Testis (tissue), 3 donors: ENCODE measurements around the gene SERPINA4. TPM values are rescaled to one million over a fixed set of nuclear protein-coding genes. Genes with fewer than 3 reads are reported as not detected.
A peak's percentile ranks its signal among the peaks of the same experiment; 100 is the strongest.

ENCODE experiments used
- DNase-seq: peaks from one replicate; pipeline ENCODE4 v3.0.0-alpha.2; 2019
- H3K27ac ChIP-seq, 2 donors: fragments of 200-600 bp; sonication (generic); one replicate each; pipeline ENCODE4 v1.5.1; 2019
- H3K27me3 ChIP-seq: fragments of 200-600 bp; sonication (generic); one replicate; pipeline ENCODE4 v1.5.1; 2019
- H3K36me3 ChIP-seq: fragments of 200-600 bp; sonication (generic); one replicate; pipeline ENCODE4 v1.5.1; 2017; ENCODE audit warnings: low read depth; ENCODE audit errors: missing control alignments
- H3K4me1 ChIP-seq: fragments of 200-600 bp; sonication (generic); one replicate; pipeline ENCODE4 v1.5.1; 2019
- H3K4me3 ChIP-seq, 2 donors: fragments of 200-600 bp; sonication (generic); one replicate each; pipeline ENCODE4 v1.5.1; 2017 to 2019
- H3K9me3 ChIP-seq: fragments of 200-600 bp; sonication (generic); one replicate; pipeline ENCODE4 v1.5.1; 2017
- POLR2A ChIP-seq: fragments of 450-650 bp; IDR thresholded peaks from one replicate; pipeline ENCODE4 v1.6.1; 2017; ENCODE audit warnings: antibody characterized with exemption, mild to moderate bottlenecking, moderate library complexity
- WGBS, 2 donors: methylation state at CpG; one replicate each; pipeline ENCODE4 v1.1.5; 2018; 5-methylcytosine and 5-hydroxymethylcytosine counted together
- intact Hi-C: fragments of 100-400 bp; cut with DNase I; formaldehyde crosslinking; loops from one replicate; pipeline ENCODE4 v1.15.1; 2023; ENCODE audit warnings: low total_unique reads
- polyA plus RNA-seq: library from polyadenylated mRNA; stranded (reverse); fragments of 350-450 nt; fragmentation: Illumina TruSeq; extraction: RNeasy Lipid Tissue Mini Kit (QIAGEN cat#74804); gene quantifications from one replicate; pipeline ENCODE4 v1.2.3, GENCODE V29; 2014; ENCODE audit warnings: low read depth, low replicate concordance; ENCODE audit not compliant: insufficient read depth
- total RNA-seq, 2 donors: library from RNA; depleted of rRNA; stranded (reverse); fragments of >200 nt; gene quantifications; one replicate each; pipeline ENCODE4 v1.2.3, GENCODE V29; 2016
- TF ChIP-seq, protein P1 (sequence below), 3 experiments: fragments of 450-650 bp in 2 of 3; fragments of 200-600 bp in 1 of 3; sonication (generic) in 1 of 3; IDR thresholded peaks; one replicate each; pipeline ENCODE4 v1.5.1; 2016 to 2019; ENCODE audit warnings: antibody characterized with exemption in 3 of 3, mild to moderate bottlenecking in 2 of 3, moderate library complexity in 1 of 3

The SERPINA4 gene
- total and polyA plus RNA-seq, 3 donors from 2014 or later, result 0.19 to 0.25 TPM; not detected in 1

DNA sequence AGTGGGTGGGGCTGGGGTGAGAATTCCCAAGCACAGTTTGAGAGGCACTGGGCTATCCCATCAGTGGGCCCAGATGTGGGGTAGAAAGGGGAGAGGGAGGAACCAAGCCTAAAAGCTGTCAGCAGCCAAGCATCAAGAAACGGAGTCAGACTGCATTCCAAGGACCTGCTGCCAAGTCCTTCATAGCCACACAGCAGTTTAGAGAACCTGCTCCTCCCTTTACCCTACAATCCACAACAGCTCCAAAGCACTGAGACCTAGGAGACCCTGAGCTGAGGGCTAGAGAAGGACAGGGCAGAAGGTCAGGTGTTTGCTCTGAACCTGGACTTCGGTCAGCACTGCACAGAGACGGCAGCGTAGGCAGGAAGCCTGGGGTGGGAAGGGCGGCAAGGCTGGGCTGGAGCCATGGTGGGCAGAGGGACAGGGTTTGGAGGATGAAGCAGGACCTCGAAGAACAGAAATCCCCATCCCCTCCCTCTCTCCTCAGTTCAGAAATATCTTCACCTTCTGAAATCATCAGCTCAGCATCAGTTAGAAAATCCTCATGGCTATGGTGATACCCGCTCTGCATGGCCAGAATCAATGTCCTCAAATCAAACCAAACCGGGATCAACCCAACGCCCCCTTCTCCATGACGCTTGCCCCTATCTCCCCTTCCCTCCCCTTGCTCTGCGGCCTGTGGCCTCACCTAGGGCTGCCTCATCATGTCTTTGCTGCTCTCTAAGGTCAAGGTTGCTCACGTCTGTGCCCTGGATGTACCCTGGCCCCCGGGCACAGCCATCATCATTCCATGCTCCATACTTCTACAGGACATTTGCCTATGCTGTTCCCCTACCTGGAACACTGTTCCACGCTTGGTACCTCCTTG, 12.9 kb upstream of the SERPINA4 start:
- DNase-seq, result no peak
- TF ChIP-seq, protein P1, sequence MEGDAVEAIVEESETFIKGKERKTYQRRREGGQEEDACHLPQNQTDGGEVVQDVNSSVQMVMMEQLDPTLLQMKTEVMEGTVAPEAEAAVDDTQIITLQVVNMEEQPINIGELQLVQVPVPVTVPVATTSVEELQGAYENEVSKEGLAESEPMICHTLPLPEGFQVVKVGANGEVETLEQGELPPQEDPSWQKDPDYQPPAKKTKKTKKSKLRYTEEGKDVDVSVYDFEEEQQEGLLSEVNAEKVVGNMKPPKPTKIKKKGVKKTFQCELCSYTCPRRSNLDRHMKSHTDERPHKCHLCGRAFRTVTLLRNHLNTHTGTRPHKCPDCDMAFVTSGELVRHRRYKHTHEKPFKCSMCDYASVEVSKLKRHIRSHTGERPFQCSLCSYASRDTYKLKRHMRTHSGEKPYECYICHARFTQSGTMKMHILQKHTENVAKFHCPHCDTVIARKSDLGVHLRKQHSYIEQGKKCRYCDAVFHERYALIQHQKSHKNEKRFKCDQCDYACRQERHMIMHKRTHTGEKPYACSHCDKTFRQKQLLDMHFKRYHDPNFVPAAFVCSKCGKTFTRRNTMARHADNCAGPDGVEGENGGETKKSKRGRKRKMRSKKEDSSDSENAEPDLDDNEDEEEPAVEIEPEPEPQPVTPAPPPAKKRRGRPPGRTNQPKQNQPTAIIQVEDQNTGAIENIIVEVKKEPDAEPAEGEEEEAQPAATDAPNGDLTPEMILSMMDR (IDR thresholded peaks at IDR 0.05), result no peak
- no peak for TF ChIP-seq POLR2A
- H3K4me3 ChIP-seq, result no peak overlapping the region
- H3K36me3 ChIP-seq, result no peaks in the 10 kb centered on the region
- H3K27ac ChIP-seq, result no peak overlapping the region
- 83 to 84% methylated on average over 14 of the region's 14 CpGs for WGBS, 2 donors
- no peaks in the 10 kb centered on the region for H3K9me3 ChIP-seq
- no peaks in the 10 kb centered on the region for H3K27me3 ChIP-seq
- intact Hi-C loops, result no loop called here
- H3K4me1 ChIP-seq, result peaks cover 7% of the 10 kb centered on the region

DNA sequence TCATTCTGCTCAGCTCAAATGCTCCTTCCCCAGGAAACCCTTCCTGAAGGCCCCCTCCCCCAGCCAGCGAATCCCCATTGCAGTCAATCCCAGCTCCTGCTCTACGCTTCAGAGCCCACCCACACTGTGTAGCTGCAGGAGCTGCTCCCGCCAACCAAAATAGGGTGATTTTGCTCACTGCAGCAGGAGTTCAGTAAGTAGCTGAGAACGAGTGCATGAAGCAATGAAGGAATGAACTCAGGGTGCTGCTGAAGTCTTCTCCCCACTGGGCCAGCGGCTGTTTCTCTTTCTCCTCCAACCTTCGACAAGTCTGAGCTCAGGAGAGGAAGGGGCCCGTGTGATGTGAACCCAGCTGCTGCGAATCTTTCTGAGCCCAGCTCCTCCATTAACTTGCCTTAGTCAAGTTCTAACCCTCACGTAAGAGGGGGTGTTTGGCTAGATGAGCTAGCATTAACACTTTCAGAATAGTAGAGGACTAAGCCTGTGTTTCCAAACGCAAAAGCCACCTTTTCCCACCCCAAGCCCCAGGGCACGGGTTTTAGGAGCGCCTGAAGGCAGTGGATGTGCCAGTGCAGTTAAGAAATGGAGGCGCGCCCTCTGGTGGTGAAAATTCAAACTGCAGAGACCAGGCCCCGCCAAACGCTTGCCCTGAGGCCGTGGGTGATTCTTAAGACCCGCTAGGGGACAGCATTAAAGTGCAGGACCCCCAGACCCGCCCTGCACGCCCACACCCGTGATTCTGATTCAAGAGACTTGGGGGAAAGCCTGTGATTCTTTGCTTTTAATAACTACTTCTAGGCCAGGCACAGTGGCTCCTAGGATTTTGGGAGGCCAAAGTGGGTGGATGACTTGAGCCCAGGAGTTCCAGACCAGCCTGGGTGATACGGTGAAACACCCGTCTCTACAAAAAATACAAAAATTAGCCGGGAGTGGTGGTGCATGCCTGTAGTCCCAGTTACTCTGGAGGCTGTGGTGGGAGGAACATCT, 11.9 kb upstream of the SERPINA4 start:
- TF ChIP-seq, protein P1 (IDR thresholded peaks at IDR 0.05), result peak; percentile 80 to 98 (median 85)
- no peak for TF ChIP-seq POLR2A
- Histone ChIP-seq H3K4me3 (no peak overlapping the region), H3K27ac (no peak overlapping the region), H3K9me3 (no peaks in the 10 kb centered on the region), H3K36me3 (no peaks in the 10 kb centered on the region), H3K27me3 (no peaks in the 10 kb centered on the region), H3K4me1 (no peaks in the 10 kb centered on the region)
- intact Hi-C loops, result no loop called here
- WGBS, 2 donors, result 21 to 26% methylated on average over 16 to 24 of the region's 24 CpGs
- DNase-seq, result peak; percentile 88

DNA sequence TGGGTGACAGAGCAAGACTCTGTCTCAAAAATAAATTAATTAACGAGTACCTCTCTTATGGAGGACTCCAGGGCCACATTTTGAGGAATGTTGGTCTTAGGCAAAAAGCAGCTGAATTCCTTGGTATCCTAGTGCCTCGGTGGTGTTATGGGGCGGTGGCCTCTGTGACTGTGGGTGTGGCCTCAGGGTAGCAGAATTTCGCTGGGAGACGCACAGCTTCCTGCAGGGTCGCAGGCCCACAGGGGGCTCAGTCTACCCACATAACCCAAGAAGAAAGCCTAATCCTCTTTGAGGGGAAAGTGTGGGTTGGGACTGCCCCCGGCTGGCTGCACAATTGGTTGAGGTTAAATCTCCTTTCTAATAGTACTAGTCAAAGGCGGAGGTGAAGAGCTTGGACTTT, 11.2 kb upstream of the SERPINA4 start:
- intact Hi-C loops, result no loop called here
- TF ChIP-seq, protein P1 (IDR thresholded peaks at IDR 0.05), result no peak
- TF ChIP-seq POLR2A, result no peak
- H3K9me3 ChIP-seq, result no peaks in the 10 kb centered on the region
- DNase-seq, result no peak
- WGBS, 2 donors, result 71 to 73% methylated on average over 2 to 8 of the region's 8 CpGs
- H3K4me3 ChIP-seq, result peak overlapping the region in 1 of 2 donors; percentile 5
- no peaks in the 10 kb centered on the region for H3K4me1 ChIP-seq
- H3K27me3 ChIP-seq, result no peaks in the 10 kb centered on the region
- no peaks in the 10 kb centered on the region for H3K36me3 ChIP-seq
- H3K27ac ChIP-seq, result no peak overlapping the region

DNA sequence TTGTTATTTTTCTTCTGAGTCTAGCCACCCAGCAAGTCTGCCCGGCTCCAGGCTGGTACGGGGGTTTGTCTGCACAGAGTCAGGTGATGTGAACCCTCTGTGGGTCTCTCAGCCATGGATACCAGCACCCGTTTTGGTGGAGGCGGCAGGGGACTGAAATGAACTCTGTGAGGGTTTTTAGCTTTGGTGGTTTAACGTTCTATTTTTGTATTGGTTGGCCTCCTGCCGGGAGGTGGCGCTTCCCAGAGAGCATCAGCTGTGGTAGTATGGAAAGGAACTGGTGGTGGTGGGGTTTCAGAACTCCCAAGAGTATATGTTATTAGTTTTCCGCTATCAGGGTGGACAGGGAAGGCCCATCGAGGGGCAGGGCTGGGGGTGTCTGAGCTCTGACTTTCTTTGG, 5.3 kb upstream of the SERPINA4 start:
- 86% methylated on average over 9 of the region's 9 CpGs for WGBS, 2 donors
- Histone ChIP-seq H3K4me3 (no peak overlapping the region), H3K4me1 (no peaks in the 10 kb centered on the region), H3K9me3 (no peaks in the 10 kb centered on the region), H3K36me3 (no peaks in the 10 kb centered on the region), H3K27ac (no peak overlapping the region), H3K27me3 (no peaks in the 10 kb centered on the region)
- no peak for TF ChIP-seq POLR2A
- TF ChIP-seq, protein P1 (IDR thresholded peaks at IDR 0.05), result no peak
- peak; percentile 10 for DNase-seq
- intact Hi-C loops, result no loop called here
